ENCODE data around the gene CDC20B. TPM values are rescaled to one million over a fixed set of nuclear protein-coding genes. Genes with fewer than 3 reads are reported as not detected.

CDC20B gene
- total RNA-seq, 1 donor from 2014 or later, result not detected

DNA sequence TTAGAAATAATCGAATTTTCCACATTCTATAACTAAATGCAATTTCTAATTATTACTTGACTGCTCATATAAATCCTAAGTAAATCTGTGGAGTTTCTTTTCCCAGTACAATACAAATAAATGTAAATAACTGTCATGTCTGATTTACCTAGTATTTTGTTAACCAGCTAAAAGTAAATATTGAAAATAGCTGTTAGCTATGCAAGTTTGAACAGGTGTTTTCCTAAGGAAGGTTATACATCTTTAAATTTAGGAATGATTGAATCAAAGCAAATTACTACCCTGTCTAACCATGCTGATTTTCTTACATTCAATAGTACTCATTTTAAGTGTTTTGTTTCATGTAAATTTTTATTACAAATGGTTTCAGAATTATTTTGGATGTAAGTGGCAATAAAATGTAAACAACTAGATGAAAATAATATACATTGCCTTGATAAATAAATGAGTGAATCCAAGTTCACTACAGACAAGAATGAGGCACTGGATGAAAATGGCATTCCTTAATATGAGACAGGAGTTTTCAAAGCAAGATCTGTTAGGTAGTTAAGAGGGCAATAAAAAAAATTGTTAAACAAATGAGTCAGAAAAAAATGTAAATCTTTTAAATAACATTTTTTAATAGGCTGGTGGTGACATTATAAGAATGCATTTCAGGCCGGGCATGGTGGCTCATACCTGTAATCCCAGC lies 38.4 kb upstream of the CDC20B start:
- TF ChIP-seq, protein P1, sequence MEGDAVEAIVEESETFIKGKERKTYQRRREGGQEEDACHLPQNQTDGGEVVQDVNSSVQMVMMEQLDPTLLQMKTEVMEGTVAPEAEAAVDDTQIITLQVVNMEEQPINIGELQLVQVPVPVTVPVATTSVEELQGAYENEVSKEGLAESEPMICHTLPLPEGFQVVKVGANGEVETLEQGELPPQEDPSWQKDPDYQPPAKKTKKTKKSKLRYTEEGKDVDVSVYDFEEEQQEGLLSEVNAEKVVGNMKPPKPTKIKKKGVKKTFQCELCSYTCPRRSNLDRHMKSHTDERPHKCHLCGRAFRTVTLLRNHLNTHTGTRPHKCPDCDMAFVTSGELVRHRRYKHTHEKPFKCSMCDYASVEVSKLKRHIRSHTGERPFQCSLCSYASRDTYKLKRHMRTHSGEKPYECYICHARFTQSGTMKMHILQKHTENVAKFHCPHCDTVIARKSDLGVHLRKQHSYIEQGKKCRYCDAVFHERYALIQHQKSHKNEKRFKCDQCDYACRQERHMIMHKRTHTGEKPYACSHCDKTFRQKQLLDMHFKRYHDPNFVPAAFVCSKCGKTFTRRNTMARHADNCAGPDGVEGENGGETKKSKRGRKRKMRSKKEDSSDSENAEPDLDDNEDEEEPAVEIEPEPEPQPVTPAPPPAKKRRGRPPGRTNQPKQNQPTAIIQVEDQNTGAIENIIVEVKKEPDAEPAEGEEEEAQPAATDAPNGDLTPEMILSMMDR (IDR thresholded peaks at IDR 0.05; ENCODE audit: insufficient read depth, low read length, poor library complexity, severe bottlenecking), result no peak
- DNase-seq (ENCODE audit: low read depth), result no peak
- Histone ChIP-seq H3K36me3 (ENCODE audit: control insufficient read depth, insufficient read depth, low read length) (no peaks in the 10 kb centered on the region), H3K4me3 (ENCODE audit: low read depth, low read length) (no peak overlapping the region), H3K27me3 (ENCODE audit: control insufficient read depth, insufficient read depth, low read length) (peaks cover 2% of the 10 kb centered on the region)

GRCh38 chr5:55205001-55205400 lies 32.0 kb upstream of the CDC20B start:
- no peak for DNase-seq (ENCODE audit: low read depth)
- Histone ChIP-seq H3K4me3 (ENCODE audit: low read depth, low read length) (no peak overlapping the region), H3K27me3 (ENCODE audit: control insufficient read depth, insufficient read depth, low read length) (peaks cover 2% of the 10 kb centered on the region), H3K36me3 (ENCODE audit: control insufficient read depth, insufficient read depth, low read length) (no peaks in the 10 kb centered on the region)
- TF ChIP-seq, protein P1 (IDR thresholded peaks at IDR 0.05; ENCODE audit: insufficient read depth, low read length, poor library complexity, severe bottlenecking), result no peak

GRCh38 chr5:55191165-55191564 lies 18.2 kb upstream of the CDC20B start:
- peaks cover 4% of the 10 kb centered on the region for H3K27me3 ChIP-seq (ENCODE audit: control insufficient read depth, insufficient read depth, low read length)
- no peak for DNase-seq (ENCODE audit: low read depth)
- no peak overlapping the region for H3K4me3 ChIP-seq (ENCODE audit: low read depth, low read length)
- TF ChIP-seq, protein P1 (IDR thresholded peaks at IDR 0.05; ENCODE audit: insufficient read depth, low read length, poor library complexity, severe bottlenecking), result no peak
- no peaks in the 10 kb centered on the region for H3K36me3 ChIP-seq (ENCODE audit: control insufficient read depth, insufficient read depth, low read length)

GRCh38 chr5:55188656-55189540 lies 15.9 kb upstream of the CDC20B start:
- DNase-seq (ENCODE audit: low read depth), result no peak
- peaks cover 4% of the 10 kb centered on the region for H3K27me3 ChIP-seq (ENCODE audit: control insufficient read depth, insufficient read depth, low read length)
- H3K4me3 ChIP-seq (ENCODE audit: low read depth, low read length), result no peak overlapping the region
- TF ChIP-seq, protein P1 (IDR thresholded peaks at IDR 0.05; ENCODE audit: insufficient read depth, low read length, poor library complexity, severe bottlenecking), result no peak
- no peaks in the 10 kb centered on the region for H3K36me3 ChIP-seq (ENCODE audit: control insufficient read depth, insufficient read depth, low read length)

- TF ChIP-seq, protein P1 (IDR thresholded peaks at IDR 0.05; ENCODE audit: insufficient read depth, low read length, poor library complexity, severe bottlenecking), result peak; percentile 36
- DNase-seq (ENCODE audit: low read depth), result no peak
- peaks cover 4% of the 10 kb centered on the region for H3K27me3 ChIP-seq (ENCODE audit: control insufficient read depth, insufficient read depth, low read length)
- H3K4me3 ChIP-seq (ENCODE audit: low read depth, low read length), result no peak overlapping the region
- H3K36me3 ChIP-seq (ENCODE audit: control insufficient read depth, insufficient read depth, low read length), result no peaks in the 10 kb centered on the region
Measured at GRCh38 chr5:55187370-55187769, 14.4 kb upstream of the CDC20B start.

Data from kidney epithelial cell (primary cell).